Measurements from ENCODE around the gene TNFSF12. TPM values are rescaled to one million over a fixed set of nuclear protein-coding genes. Genes with fewer than 3 reads are reported as not detected.

Gene TNFSF12
- total RNA-seq, 1 donor from 2014 or later = 4.3 TPM

- Mint-ChIP-seq H3K4me1 (ENCODE audit: unreplicated experiment) (peaks cover 13% of the 10 kb centered on the region), H3K4me3 (peak overlapping the region; percentile 82), H3K27ac (peak overlapping the region; percentile 82), H3K27me3 (peaks cover 3% of the 10 kb centered on the region), H3K9me3 (no peaks in the 10 kb centered on the region), H3K36me3 (no peaks in the 10 kb centered on the region)
- TF ChIP-seq, protein P1, sequence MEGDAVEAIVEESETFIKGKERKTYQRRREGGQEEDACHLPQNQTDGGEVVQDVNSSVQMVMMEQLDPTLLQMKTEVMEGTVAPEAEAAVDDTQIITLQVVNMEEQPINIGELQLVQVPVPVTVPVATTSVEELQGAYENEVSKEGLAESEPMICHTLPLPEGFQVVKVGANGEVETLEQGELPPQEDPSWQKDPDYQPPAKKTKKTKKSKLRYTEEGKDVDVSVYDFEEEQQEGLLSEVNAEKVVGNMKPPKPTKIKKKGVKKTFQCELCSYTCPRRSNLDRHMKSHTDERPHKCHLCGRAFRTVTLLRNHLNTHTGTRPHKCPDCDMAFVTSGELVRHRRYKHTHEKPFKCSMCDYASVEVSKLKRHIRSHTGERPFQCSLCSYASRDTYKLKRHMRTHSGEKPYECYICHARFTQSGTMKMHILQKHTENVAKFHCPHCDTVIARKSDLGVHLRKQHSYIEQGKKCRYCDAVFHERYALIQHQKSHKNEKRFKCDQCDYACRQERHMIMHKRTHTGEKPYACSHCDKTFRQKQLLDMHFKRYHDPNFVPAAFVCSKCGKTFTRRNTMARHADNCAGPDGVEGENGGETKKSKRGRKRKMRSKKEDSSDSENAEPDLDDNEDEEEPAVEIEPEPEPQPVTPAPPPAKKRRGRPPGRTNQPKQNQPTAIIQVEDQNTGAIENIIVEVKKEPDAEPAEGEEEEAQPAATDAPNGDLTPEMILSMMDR (conservative IDR thresholded peaks at IDR 0.05) = no peak
- no peak for DNase-seq (ENCODE audit: extremely low spot score, unreplicated experiment)
Observed at GRCh38 chr17:7549401-7550055, 670 bp downstream of the TNFSF12 start.

- peaks cover 16% of the 10 kb centered on the region for H3K4me1 Mint-ChIP-seq (ENCODE audit: unreplicated experiment)
- peak overlapping the region; percentile 36 for H3K4me3 Mint-ChIP-seq
- no peak overlapping the region for H3K27ac Mint-ChIP-seq
- no peaks in the 10 kb centered on the region for H3K9me3 Mint-ChIP-seq
- TF ChIP-seq, protein P1 (conservative IDR thresholded peaks at IDR 0.05) = no peak
- peaks cover 3% of the 10 kb centered on the region for H3K27me3 Mint-ChIP-seq
- H3K36me3 Mint-ChIP-seq = no peaks in the 10 kb centered on the region
- DNase-seq (ENCODE audit: extremely low spot score, unreplicated experiment) = no peak
Observed at GRCh38 chr17:7550344-7550743, 1.5 kb downstream of the TNFSF12 start.

- H3K27ac Mint-ChIP-seq = peak overlapping the region; percentile 52
- peaks cover 3% of the 10 kb centered on the region for H3K27me3 Mint-ChIP-seq
- peaks cover 21% of the 10 kb centered on the region for H3K4me1 Mint-ChIP-seq (ENCODE audit: unreplicated experiment)
- no peak for DNase-seq (ENCODE audit: extremely low spot score, unreplicated experiment)
- H3K9me3 Mint-ChIP-seq = no peaks in the 10 kb centered on the region
- peak overlapping the region; percentile 18 for H3K4me3 Mint-ChIP-seq
- no peaks in the 10 kb centered on the region for H3K36me3 Mint-ChIP-seq
- TF ChIP-seq, protein P1 (conservative IDR thresholded peaks at IDR 0.05) = no peak
Observed at GRCh38 chr17:7551396-7551795, 2.5 kb downstream of the TNFSF12 start.

DNA sequence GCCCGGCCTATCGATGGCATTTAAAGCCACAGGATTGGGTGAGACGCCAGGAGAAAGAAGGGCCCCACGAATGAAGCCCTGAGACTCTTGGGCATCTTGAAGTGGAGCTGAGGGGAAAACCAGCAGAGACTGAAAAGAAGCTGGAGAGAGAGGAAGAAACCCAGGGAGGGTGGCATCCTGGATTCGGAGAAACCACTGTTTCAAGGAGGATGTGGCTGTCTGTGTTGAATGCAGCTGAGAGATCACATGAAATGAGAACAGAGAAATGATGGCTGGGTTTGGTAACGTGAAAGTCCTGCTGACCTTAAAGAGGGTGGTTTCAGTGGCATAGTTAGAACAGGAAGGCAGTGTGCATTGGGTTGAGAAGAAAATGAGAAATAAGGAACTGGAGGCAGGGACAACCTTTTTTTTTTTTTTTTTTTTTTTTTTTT, 3.8 kb downstream of the TNFSF12 start:
- Mint-ChIP-seq H3K36me3 (no peaks in the 10 kb centered on the region), H3K9me3 (no peaks in the 10 kb centered on the region), H3K4me3 (no peak overlapping the region), H3K27me3 (peaks cover 3% of the 10 kb centered on the region), H3K27ac (no peak overlapping the region), H3K4me1 (ENCODE audit: unreplicated experiment) (peaks cover 21% of the 10 kb centered on the region)
- TF ChIP-seq, protein P1 (conservative IDR thresholded peaks at IDR 0.05) = no peak
- no peak for DNase-seq (ENCODE audit: extremely low spot score, unreplicated experiment)

DNA sequence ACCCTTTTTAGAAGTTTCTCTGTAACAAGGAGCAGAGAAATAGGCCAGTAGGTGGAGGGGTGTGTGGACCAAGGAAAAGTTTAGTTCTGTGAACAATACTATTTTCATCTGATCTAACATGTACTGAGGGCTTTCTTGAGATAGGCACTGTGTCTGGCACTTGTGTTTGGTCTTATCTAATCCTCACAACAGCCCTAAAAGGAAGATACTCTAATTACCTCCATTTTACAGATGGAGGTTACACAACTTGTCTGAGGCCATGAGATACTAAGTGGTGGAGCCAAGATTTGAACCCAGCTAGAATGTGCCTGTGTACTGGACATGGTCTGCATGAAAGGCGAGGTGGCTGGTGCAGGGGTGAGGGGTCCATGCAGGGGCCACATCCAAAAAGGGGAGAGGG, 4.5 kb downstream of the TNFSF12 start:
- Mint-ChIP-seq H3K4me3 (no peak overlapping the region), H3K36me3 (no peaks in the 10 kb centered on the region), H3K4me1 (ENCODE audit: unreplicated experiment) (peaks cover 25% of the 10 kb centered on the region), H3K9me3 (no peaks in the 10 kb centered on the region), H3K27me3 (peaks cover 1% of the 10 kb centered on the region), H3K27ac (no peak overlapping the region)
- DNase-seq (ENCODE audit: extremely low spot score, unreplicated experiment) = no peak
- TF ChIP-seq, protein P1 (conservative IDR thresholded peaks at IDR 0.05) = no peak
